Activated B cell treated with CpG ODN at 0.5 μM for 24 hours (primary cell): ENCODE data around the gene ALPL. TPM values are rescaled to one million over a fixed set of nuclear protein-coding genes. Genes with fewer than 3 reads are reported as not detected.

Source experiments
- ATAC-seq: fragments of 200-7000 bp; cut with Tn5 transposase; one replicate; pipeline ENCODE4 v1.10.0; 2021; ENCODE audit warnings: low read depth, mild to moderate bottlenecking, moderate library complexity
- CTCF ChIA-PET: fragments of 350-600 bp; sonication (Branson Sonifier 250); formaldehyde crosslinking; loops from one replicate; lab custom pipeline; 2021; ENCODE audit warnings: antibody characterized with exemption; lab: Charles Lee
- POLR2A ChIA-PET: fragments of 350-600 bp; sonication (Branson Sonifier 250); formaldehyde crosslinking; loops from one replicate; lab custom pipeline; 2021; ENCODE audit warnings: antibody characterized with exemption; lab: Charles Lee
- DNase-seq: peaks from one replicate; pipeline ENCODE4 v3.0.0; 2022
- H3K27ac Mint-ChIP-seq: one replicate; pipeline ENCODE4 v1.8.0; 2020; ENCODE audit warnings: mixed read lengths
- H3K27me3 Mint-ChIP-seq: one replicate; pipeline ENCODE4 v1.8.0; 2021; ENCODE audit warnings: mixed read lengths
- H3K36me3 Mint-ChIP-seq: one replicate; pipeline ENCODE4 v1.8.0; 2021; ENCODE audit warnings: low read depth, mixed read lengths
- H3K4me1 Mint-ChIP-seq: one replicate; pipeline ENCODE4 v1.8.0; 2021; ENCODE audit warnings: mixed read lengths
- H3K4me3 Mint-ChIP-seq: one replicate; pipeline ENCODE4 v1.8.0; 2020; ENCODE audit warnings: mild to moderate bottlenecking, mixed read lengths
- H3K9me3 Mint-ChIP-seq: one replicate; pipeline ENCODE4 v1.8.0; 2020; ENCODE audit warnings: mixed read lengths
- intact Hi-C: fragments of 100-400 bp; cut with micrococcal nuclease; formaldehyde crosslinking; loops from one replicate; pipeline ENCODE4 v1.15.1; 2024
- total RNA-seq: library from RNA; stranded (reverse); gene quantifications from 2 replicates; pipeline ENCODE4 v1.2.3, GENCODE V29; 2022
- TF ChIP-seq, protein P1 (sequence below): fragments of 200-600 bp; IDR thresholded peaks from one replicate; pipeline ENCODE4 v1.8.0; 2022; ENCODE audit warnings: antibody characterized with exemption, mild to moderate bottlenecking

The ALPL gene
- total RNA-seq, 1 donor from 2014 or later, result 14.7 TPM

- CTCF ChIA-PET, result no interaction called here
Measured at GRCh38 chr1:21492356-21492625, 16.9 kb upstream of the ALPL start.

GRCh38 chr1:21494196-21494595, 15.0 kb upstream of the ALPL start:
- no peak for ATAC-seq
- no peak overlapping the region for H3K4me3 Mint-ChIP-seq
- H3K4me1 Mint-ChIP-seq, result no peaks in the 10 kb centered on the region
- no peak for DNase-seq
- no peak overlapping the region for H3K27ac Mint-ChIP-seq
- TF ChIP-seq, protein P1, sequence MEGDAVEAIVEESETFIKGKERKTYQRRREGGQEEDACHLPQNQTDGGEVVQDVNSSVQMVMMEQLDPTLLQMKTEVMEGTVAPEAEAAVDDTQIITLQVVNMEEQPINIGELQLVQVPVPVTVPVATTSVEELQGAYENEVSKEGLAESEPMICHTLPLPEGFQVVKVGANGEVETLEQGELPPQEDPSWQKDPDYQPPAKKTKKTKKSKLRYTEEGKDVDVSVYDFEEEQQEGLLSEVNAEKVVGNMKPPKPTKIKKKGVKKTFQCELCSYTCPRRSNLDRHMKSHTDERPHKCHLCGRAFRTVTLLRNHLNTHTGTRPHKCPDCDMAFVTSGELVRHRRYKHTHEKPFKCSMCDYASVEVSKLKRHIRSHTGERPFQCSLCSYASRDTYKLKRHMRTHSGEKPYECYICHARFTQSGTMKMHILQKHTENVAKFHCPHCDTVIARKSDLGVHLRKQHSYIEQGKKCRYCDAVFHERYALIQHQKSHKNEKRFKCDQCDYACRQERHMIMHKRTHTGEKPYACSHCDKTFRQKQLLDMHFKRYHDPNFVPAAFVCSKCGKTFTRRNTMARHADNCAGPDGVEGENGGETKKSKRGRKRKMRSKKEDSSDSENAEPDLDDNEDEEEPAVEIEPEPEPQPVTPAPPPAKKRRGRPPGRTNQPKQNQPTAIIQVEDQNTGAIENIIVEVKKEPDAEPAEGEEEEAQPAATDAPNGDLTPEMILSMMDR, result no peak
- intact Hi-C loops, result loop anchor here (10.0 kb wide), 1 partner anchor 239 kb away; no protein-coding TSS in a partner anchor
- no peaks in the 10 kb centered on the region for H3K9me3 Mint-ChIP-seq
- peaks cover 5% of the 10 kb centered on the region for H3K27me3 Mint-ChIP-seq
- ChIA-PET CTCF (no interaction called here), POLR2A (no interaction called here)
- H3K36me3 Mint-ChIP-seq, result no peaks in the 10 kb centered on the region

More at GRCh38 chr1:21492356-21492625, 16.9 kb upstream of the ALPL start:
- Mint-ChIP-seq H3K9me3 (no peaks in the 10 kb centered on the region), H3K4me3 (no peak overlapping the region), H3K27ac (no peak overlapping the region), H3K36me3 (no peaks in the 10 kb centered on the region), H3K27me3 (peaks cover 8% of the 10 kb centered on the region), H3K4me1 (peaks cover 13% of the 10 kb centered on the region)
- TF ChIP-seq, protein P1, result no peak
- POLR2A ChIA-PET, result no interaction called here
- intact Hi-C loops, result loop anchor here (10.0 kb wide), 1 partner anchor 237 kb away; no protein-coding TSS in a partner anchor
- no peak for DNase-seq
- no peak for ATAC-seq

DNA sequence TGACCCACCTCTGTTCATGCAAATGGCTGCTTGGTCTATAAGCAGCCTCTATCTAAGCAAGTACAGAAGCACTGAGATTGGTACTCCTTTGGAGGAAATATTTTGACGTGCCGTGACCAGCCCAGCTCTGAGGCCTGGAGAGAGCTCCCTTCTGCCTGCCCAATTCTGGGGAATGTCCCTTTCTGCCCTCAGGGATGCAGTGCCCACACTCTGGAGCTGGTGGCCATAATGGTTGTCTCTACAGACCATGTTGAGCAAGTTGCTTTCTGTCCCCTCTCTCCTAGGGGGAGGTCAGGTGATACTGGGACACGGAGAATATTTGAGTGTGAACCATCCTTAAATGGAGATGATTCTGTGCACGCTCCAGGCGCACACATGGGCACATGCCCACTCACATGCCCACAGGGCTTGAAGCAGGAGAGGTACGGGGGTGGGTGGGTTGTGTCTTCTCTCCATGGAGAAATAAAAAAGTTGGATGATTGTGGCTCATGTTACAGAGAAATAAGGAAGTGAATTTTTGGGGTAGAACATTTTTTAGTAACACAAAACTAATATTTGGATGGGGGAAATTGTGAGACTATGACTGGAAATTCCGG, 13.9 kb upstream of the ALPL start:
- Mint-ChIP-seq H3K27me3 (peaks cover 6% of the 10 kb centered on the region), H3K4me1 (no peaks in the 10 kb centered on the region), H3K36me3 (no peaks in the 10 kb centered on the region), H3K4me3 (no peak overlapping the region), H3K27ac (no peak overlapping the region), H3K9me3 (no peaks in the 10 kb centered on the region)
- DNase-seq (no peak), ATAC-seq (no peak)
- TF ChIP-seq, protein P1, result no peak
- CTCF ChIA-PET, result no interaction called here
- POLR2A ChIA-PET, result no interaction called here
- intact Hi-C loops, result loop anchor here (10.0 kb wide), 1 partner anchor 241 kb away; no protein-coding TSS in a partner anchor

DNA sequence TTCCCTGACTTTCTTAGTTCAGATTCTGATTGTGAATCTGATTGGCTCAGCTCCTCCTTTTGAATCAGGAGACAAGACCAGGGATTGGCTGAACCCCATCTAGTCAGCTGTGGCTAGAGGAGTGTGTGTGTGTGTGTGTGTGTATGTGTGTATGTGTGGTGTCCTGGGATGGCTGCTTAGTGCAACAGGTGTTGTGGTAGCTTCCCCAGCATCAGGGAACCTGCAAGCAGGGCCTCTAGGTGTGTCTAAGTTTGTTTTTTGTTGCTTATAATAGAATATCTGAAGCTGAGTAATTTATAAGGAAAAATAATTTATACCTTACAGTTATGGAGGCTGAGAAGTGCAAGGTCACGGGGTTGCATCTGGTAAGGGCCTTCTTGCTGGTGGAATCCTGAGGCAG, 13.2 kb upstream of the ALPL start:
- intact Hi-C loops, result loop anchor here (10.0 kb wide), 1 partner anchor 241 kb away; no protein-coding TSS in a partner anchor
- ATAC-seq, result no peak
- ChIA-PET POLR2A (no interaction called here), CTCF (no interaction called here)
- Mint-ChIP-seq H3K9me3 (no peaks in the 10 kb centered on the region), H3K4me3 (no peak overlapping the region), H3K27me3 (peaks cover 6% of the 10 kb centered on the region), H3K27ac (no peak overlapping the region), H3K4me1 (no peaks in the 10 kb centered on the region), H3K36me3 (no peaks in the 10 kb centered on the region)
- TF ChIP-seq, protein P1, result no peak
- DNase-seq, result no peak

GRCh38 chr1:21496886-21497285, 12.3 kb upstream of the ALPL start:
- Mint-ChIP-seq H3K27me3 (peaks cover 6% of the 10 kb centered on the region), H3K4me3 (no peak overlapping the region), H3K27ac (no peak overlapping the region), H3K36me3 (no peaks in the 10 kb centered on the region), H3K4me1 (no peaks in the 10 kb centered on the region), H3K9me3 (no peaks in the 10 kb centered on the region)
- no peak for ATAC-seq
- TF ChIP-seq, protein P1, result no peak
- intact Hi-C loops, result loop anchor here (10.0 kb wide), 1 partner anchor 242 kb away; no protein-coding TSS in a partner anchor
- CTCF ChIA-PET, result no interaction called here
- DNase-seq, result no peak
- POLR2A ChIA-PET, result no interaction called here
